IPS-18a (cell line): Measurements from ENCODE around the gene STK17A.
"Not testable (repeated sequence)": the region's sequence is repeated elsewhere in the genome, so short reads cannot be mapped to it uniquely, and the experiment has no call there.

ENCODE experiments used
- H3K27ac ChIP-seq: one replicate; pipeline ENCODE4 v1.5.1; 2013; ENCODE audit warnings: low read length
- H3K27me3 ChIP-seq: one replicate; pipeline ENCODE4 v1.6.1; 2013; ENCODE audit warnings: mild to moderate bottlenecking, low read length; ENCODE audit not compliant: control insufficient read depth, insufficient read depth
- H3K36me3 ChIP-seq: one replicate; pipeline ENCODE4 v1.6.1; 2013; ENCODE audit warnings: low read depth, low read length; ENCODE audit not compliant: control insufficient read depth
- H3K4me1 ChIP-seq: one replicate; pipeline ENCODE4 v1.6.1; 2013; ENCODE audit warnings: low read depth, low read length; ENCODE audit not compliant: control insufficient read depth
- H3K4me3 ChIP-seq: one replicate; pipeline ENCODE4 v1.5.1; 2013; ENCODE audit warnings: low read length
- H3K9ac ChIP-seq: one replicate; pipeline ENCODE4 v1.6.1; 2013; ENCODE audit warnings: mild to moderate bottlenecking, low read length, moderate library complexity
- H3K9me3 ChIP-seq: one replicate; pipeline ENCODE4 v1.6.1; 2013; ENCODE audit warnings: low read depth, low read length; ENCODE audit not compliant: control insufficient read depth

Gene STK17A

GRCh38 chr7:43570688-43571365 lies 12.1 kb upstream of the STK17A start:
- no peak overlapping the region for H3K27ac ChIP-seq
- H3K9me3 ChIP-seq, result no peaks in the 10 kb centered on the region
- H3K27me3 ChIP-seq, result no peaks in the 10 kb centered on the region
- H3K9ac ChIP-seq, result no peak overlapping the region
- H3K4me1 ChIP-seq, result no peaks in the 10 kb centered on the region
- H3K4me3 ChIP-seq, result no peak overlapping the region
- H3K36me3 ChIP-seq, result no peaks in the 10 kb centered on the region

- no peaks in the 10 kb centered on the region for H3K9me3 ChIP-seq
- no peaks in the 10 kb centered on the region for H3K27me3 ChIP-seq
- no peak overlapping the region for H3K27ac ChIP-seq
- no peak overlapping the region for H3K4me3 ChIP-seq
- no peak overlapping the region for H3K9ac ChIP-seq
- peaks cover 2% of the 10 kb centered on the region for H3K4me1 ChIP-seq
- no peaks in the 10 kb centered on the region for H3K36me3 ChIP-seq
Observed at GRCh38 chr7:43572516-43573049, 10.3 kb upstream of the STK17A start.

GRCh38 chr7:43573832-43574231 lies 9.1 kb upstream of the STK17A start:
- not testable (repeated sequence) for H3K27ac ChIP-seq, H3K4me3 ChIP-seq

GRCh38 chr7:43575506-43575905 lies 7.4 kb upstream of the STK17A start:
- Histone ChIP-seq H3K27ac (no peak overlapping the region), H3K4me1 (peaks cover 4% of the 10 kb centered on the region), H3K4me3 (no peak overlapping the region), H3K9ac (no peak overlapping the region), H3K27me3 (no peaks in the 10 kb centered on the region), H3K9me3 (no peaks in the 10 kb centered on the region), H3K36me3 (no peaks in the 10 kb centered on the region)

More at GRCh38 chr7:43573832-43574231, 9.1 kb upstream of the STK17A start:
- not testable (repeated sequence) for H3K9ac ChIP-seq, H3K9me3 ChIP-seq, H3K36me3 ChIP-seq, H3K4me1 ChIP-seq, H3K27me3 ChIP-seq

- Histone ChIP-seq H3K9ac (no peak overlapping the region), H3K36me3 (no peaks in the 10 kb centered on the region), H3K4me1 (peaks cover 4% of the 10 kb centered on the region), H3K9me3 (no peaks in the 10 kb centered on the region), H3K27ac (no peak overlapping the region), H3K4me3 (no peak overlapping the region), H3K27me3 (no peaks in the 10 kb centered on the region)
Observed at GRCh38 chr7:43576241-43576640, 6.7 kb upstream of the STK17A start.

GRCh38 chr7:43577485-43577951 lies 5.4 kb upstream of the STK17A start:
- Histone ChIP-seq H3K4me3 (no peak overlapping the region), H3K9ac (no peak overlapping the region), H3K27ac (no peak overlapping the region), H3K36me3 (no peaks in the 10 kb centered on the region), H3K27me3 (peaks cover 8% of the 10 kb centered on the region), H3K9me3 (no peaks in the 10 kb centered on the region), H3K4me1 (peaks cover 13% of the 10 kb centered on the region)

- no peak overlapping the region for H3K27ac ChIP-seq
Observed at GRCh38 chr7:43583424-43584194, 701 bp downstream of the STK17A start.

GRCh38 chr7:43584195-43584586 lies 1.3 kb downstream of the STK17A start:
- Histone ChIP-seq H3K27ac (no peak overlapping the region), H3K9me3 (no peaks in the 10 kb centered on the region), H3K4me1 (peaks cover 20% of the 10 kb centered on the region), H3K9ac (peak overlapping the region; percentile 45), H3K27me3 (peaks cover 25% of the 10 kb centered on the region), H3K36me3 (no peaks in the 10 kb centered on the region), H3K4me3 (peak overlapping the region; percentile 70)

More at GRCh38 chr7:43583424-43584194, 701 bp downstream of the STK17A start:
- peaks cover 25% of the 10 kb centered on the region for H3K27me3 ChIP-seq
- H3K4me1 ChIP-seq, result peaks cover 20% of the 10 kb centered on the region
- H3K9ac ChIP-seq, result peak overlapping the region; percentile 45
- H3K9me3 ChIP-seq, result no peaks in the 10 kb centered on the region
- peak overlapping the region; percentile 70 for H3K4me3 ChIP-seq
- H3K36me3 ChIP-seq, result no peaks in the 10 kb centered on the region

GRCh38 chr7:43584733-43585132 lies 1.8 kb downstream of the STK17A start:
- Histone ChIP-seq H3K4me3 (peak overlapping the region; percentile 70), H3K27me3 (peaks cover 25% of the 10 kb centered on the region), H3K4me1 (peaks cover 20% of the 10 kb centered on the region)
- H3K27ac ChIP-seq, H3K9me3 ChIP-seq, H3K36me3 ChIP-seq, H3K9ac ChIP-seq: not testable (repeated sequence)

- H3K27me3 ChIP-seq, result peaks cover 25% of the 10 kb centered on the region
- H3K36me3 ChIP-seq, result no peaks in the 10 kb centered on the region
- H3K9ac ChIP-seq, result no peak overlapping the region
- H3K9me3 ChIP-seq, result no peaks in the 10 kb centered on the region
- peaks cover 20% of the 10 kb centered on the region for H3K4me1 ChIP-seq
- H3K4me3 ChIP-seq, result no peak overlapping the region
- no peak overlapping the region for H3K27ac ChIP-seq
Observed at GRCh38 chr7:43585562-43585961, 2.7 kb downstream of the STK17A start.

- Histone ChIP-seq H3K9ac (no peak overlapping the region), H3K4me3 (no peak overlapping the region), H3K27ac (no peak overlapping the region)
Observed at GRCh38 chr7:43586251-43586900, 3.5 kb downstream of the STK17A start.

More at GRCh38 chr7:43586251-43586900, 3.5 kb downstream of the STK17A start:
- Histone ChIP-seq H3K4me1 (peaks cover 20% of the 10 kb centered on the region), H3K27me3 (peaks cover 25% of the 10 kb centered on the region), H3K36me3 (no peaks in the 10 kb centered on the region), H3K9me3 (no peaks in the 10 kb centered on the region)
